ENCODE data around the gene ZNF664.
"Not testable (repeated sequence)": the region's sequence is repeated elsewhere in the genome, so short reads cannot be mapped to it uniquely, and the experiment has no call there.

GRCh38 chr12:123946516-123947505, 26.2 kb upstream of the ZNF664 start:
- TF ChIP-seq, protein P1, sequence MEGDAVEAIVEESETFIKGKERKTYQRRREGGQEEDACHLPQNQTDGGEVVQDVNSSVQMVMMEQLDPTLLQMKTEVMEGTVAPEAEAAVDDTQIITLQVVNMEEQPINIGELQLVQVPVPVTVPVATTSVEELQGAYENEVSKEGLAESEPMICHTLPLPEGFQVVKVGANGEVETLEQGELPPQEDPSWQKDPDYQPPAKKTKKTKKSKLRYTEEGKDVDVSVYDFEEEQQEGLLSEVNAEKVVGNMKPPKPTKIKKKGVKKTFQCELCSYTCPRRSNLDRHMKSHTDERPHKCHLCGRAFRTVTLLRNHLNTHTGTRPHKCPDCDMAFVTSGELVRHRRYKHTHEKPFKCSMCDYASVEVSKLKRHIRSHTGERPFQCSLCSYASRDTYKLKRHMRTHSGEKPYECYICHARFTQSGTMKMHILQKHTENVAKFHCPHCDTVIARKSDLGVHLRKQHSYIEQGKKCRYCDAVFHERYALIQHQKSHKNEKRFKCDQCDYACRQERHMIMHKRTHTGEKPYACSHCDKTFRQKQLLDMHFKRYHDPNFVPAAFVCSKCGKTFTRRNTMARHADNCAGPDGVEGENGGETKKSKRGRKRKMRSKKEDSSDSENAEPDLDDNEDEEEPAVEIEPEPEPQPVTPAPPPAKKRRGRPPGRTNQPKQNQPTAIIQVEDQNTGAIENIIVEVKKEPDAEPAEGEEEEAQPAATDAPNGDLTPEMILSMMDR (IDR thresholded peaks at IDR 0.05): not testable (repeated sequence)
- not testable (repeated sequence) for TF ChIP-seq EZH2 (IDR thresholded peaks at IDR 0.05; ENCODE audit: borderline replicate concordance, insufficient read depth, low read depth, low read length, poor library complexity, severe bottlenecking)
